Middle frontal gyrus (tissue), 1 donor: ENCODE data around the gene ZSWIM9.

ENCODE experiments used
- DNase-seq: peaks from one replicate; pipeline ENCODE4 v3.0.0-alpha.2; 2015; ENCODE audit warnings: low spot score; ENCODE audit errors: extremely low spot score

Gene ZSWIM9

DNA sequence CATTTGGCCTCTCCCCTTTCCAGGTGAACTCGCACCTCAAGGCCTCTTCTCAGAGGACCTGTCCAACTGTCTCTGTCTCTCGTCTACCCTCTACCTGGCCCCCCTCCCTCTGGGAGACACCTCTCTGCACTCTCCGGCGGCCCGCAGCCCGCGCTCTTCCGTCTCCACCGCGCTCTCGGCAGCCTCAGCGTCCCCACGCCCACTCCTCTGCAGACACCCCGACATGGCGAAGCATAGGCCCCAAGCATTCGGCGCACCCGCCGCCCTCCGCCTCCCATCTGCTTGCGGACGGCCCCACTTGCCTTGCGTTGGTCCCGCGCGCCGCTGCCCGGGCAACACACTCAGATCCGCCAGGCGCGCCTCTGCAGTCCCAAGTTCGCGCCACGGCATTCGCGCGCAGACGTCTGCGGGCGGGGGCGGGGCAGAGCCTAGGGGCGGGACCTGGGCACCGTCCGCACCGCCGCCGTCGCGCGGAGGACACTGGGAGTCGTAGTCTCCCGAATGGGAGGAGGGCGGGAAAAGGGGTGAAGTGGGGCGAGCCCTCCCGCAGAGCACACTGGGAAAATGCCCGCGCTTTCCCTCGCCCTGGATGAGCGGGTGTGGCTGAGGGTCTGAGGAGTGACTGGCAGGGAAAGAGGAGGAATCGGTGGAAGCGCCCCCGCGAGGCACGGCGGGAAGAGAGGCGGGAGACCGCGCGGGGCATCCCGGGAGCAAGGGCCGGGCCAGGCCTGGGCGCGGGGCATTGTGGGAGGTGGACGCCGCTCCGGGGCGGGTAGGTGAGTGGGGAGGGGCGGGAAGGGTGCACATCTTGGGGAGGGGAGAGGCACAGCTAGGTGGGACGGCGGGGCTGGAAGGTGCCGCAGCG, at the start of gene ZSWIM9, which contains the start of gene LIG1:
TSS of gene ZSWIM9 (plus strand) at position 742 of the 865 bp plus-strand sequence. CDS start 1,123 bp downstream, outside the sequence.
TSS of gene LIG1 (minus strand) at position 406 of the 865 bp plus-strand sequence. CDS start 4,778 bp downstream, outside the sequence.
- DNase-seq: peak; percentile 92

DNA sequence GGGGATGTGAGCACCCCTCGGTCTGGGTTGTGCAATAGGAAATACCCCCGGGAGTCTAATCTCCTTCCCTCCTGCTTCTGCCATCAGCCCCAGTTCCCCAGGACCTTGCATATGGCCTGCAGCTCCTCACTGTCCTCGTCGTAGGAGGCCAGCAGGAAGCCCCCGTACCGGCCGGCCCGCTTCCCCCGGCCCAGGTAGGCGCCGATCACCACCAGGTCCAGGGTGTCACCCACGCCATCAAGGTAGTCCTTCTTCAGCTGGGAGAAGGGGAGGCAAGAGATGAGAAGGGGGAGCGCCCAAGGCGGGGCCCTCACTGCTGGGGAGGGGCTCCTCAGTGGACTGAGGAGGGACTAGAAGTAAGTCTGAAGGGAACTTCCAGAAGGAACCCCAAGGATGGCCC, 49.4 kb upstream of the ZSWIM9 start:
- DNase-seq: no peak

DNA sequence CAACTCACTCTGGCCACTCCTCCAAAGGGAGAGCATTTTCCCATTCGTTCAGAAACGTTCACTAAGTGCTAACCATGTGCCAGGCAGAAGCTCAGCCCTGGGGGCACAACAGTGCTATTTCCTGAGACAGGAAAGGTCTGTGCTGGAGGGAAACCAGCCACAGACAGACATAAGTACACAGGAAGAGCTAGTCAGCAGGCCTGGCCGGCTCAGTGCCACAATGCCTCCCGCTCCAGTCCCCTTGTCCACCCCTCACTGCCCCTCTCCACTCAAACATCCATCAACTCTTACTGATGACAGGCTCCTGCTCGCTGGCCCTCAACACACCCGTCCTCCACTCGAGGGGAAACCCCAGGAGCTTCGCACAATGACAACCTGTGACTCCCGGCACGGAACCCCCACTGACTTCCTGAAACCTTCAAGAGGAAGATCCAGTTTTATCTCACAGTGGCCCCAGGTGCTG, 48.5 kb upstream of the ZSWIM9 start:
- no peak for DNase-seq

DNA sequence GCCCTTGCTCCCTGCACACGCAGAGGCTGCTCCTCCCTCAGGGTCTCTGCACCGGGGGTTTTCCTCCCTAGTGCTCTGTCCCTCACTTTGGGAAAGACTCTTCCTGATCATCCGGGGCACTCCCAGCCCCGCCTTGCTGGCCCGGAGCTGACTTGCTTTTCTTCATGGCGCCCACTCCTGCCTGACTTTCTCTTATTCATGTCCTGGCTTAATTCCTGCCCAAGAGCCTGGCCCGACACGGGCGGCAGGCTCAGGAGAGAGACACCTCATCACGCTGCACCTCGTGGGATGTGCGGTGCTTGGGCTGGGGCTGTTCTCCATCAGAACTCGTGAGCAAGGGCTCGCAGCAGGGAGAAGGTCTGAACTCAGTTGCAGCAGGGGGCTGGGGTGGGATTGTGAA, 48.1 kb upstream of the ZSWIM9 start:
- no peak for DNase-seq

DNA sequence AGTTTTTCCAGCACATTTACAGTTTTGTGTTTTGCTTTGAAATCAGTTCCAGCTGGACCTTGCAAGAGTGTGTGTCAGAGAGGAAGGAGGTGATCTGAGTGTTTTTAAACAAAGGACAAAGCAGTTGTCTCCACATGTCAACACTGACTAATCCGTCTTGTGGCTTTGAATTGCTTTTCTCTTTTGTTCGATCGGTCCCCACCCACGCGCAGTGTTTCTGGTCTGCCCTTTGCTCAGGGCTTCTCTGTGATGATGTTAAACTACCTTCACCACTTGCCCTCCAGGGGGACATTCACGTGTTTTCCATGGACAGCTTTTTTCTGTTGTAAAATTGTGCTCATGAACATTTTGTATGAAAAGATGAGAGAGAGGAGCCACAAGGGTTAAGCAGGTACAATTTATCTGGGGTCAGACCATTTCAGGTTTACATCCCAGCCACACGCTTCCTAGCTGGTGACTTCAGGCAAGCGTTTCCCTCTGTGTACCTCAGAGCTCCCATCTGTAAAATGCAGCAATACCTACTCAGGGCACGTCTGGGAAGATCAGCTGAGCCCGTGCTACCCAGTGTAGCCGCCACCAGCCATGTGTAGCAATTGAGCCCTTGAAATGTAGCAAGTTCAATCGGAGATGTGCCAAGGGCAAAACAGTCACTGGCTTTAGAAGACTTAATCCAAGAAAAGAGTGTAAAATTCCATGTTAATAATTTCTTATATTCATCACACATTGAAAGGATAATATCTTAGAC, 46.4 kb upstream of the ZSWIM9 start:
- no peak for DNase-seq

DNA sequence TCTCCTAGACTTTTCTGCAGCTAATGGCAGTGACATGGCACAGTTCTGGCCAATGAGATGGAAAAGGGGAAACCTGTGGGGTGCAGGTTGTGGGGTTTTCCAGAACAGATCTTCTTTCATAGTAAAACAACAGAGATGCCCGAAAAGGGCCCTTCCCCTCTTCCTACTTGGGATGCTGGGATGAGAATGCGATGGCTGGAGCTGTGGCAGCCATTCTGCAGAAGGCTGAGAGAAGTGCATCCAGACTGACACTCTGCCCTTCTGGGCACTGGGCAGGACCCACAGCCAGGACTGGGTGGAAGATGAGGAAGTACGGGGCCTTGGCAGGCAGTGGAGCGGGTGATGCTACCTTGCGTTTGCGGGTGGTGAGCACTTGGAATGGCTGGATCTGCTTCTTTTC, 42.9 kb upstream of the ZSWIM9 start:
- no peak for DNase-seq

DNA sequence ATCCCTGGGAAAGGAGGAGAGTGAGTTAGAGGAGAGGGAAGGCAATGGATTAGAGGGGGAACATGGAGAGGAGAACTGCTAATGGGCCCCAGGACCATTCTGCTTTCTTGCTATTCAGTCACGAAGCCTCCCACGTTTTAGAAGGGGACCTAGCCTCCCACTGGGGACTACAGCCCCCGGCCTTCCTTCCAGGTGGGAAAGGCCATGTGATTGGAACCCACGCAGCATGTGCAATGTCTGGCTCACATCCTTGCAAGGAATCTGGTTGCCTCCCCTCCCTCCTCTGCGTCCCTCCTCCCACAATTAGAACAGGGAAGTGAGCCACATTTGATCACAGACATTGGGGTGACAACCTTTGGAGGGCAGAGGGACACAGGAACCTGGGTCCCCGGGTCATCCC, 37.4 kb upstream of the ZSWIM9 start:
- DNase-seq: no peak

DNA sequence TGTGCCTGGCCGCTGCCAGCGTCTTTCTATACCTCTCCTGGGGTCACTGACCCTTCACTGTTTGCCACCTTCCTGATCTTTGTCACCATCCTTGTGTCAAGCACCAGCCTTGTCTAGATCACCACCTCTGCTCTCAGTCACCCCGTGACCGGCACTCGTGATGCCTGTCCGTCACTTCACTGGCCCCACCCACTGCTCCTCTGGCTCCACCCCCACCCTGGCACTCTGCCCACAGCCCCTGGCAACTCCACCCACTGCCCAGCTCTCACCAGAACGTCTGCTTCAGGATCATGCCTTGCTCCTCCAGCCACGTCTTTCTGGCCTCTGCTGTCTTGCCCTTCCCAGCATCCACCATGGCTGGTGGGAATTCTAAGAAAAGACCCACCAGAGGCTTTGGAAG, 35.1 kb upstream of the ZSWIM9 start:
- no peak for DNase-seq

DNA sequence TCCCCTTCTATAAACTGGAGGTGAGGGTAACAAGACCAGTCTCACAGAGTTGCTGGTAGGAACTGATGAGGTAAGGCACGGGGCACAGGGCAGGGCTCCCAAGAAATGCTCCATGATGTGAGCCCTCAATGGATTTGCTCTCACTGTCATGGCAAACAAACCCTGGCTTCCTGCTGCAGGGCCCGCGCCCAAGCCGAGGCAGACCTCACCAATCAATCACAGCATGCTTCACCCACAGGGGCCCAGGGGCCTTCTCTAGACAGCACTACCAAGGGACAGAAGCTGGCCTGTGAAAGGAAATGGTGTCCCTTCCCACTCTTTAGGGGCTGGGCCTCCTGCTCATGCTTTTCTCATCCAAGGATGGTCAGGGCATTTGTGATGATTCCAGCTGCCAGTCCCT, 33.9 kb upstream of the ZSWIM9 start:
- DNase-seq: no peak

DNA sequence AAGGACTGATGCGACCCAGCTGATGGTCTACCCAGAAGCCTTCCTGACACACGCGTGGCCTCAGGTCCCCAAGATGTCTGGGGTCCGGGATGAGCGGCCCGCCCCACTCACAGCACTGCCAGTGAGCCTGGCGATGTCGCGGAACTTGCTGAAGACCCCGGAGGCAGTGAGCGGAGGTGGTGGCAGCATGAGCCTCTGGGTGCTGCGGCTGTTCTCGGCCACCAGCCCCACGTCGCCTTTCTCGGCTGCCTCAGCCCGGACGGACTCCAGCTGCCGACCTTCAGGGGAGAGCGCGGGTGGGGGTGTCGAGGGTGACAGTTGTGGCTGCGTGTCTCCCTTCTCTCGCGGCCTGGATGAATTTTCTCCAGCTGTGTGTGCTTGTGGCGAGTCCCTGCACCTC, 33.1 kb upstream of the ZSWIM9 start:
- DNase-seq: no peak

DNA sequence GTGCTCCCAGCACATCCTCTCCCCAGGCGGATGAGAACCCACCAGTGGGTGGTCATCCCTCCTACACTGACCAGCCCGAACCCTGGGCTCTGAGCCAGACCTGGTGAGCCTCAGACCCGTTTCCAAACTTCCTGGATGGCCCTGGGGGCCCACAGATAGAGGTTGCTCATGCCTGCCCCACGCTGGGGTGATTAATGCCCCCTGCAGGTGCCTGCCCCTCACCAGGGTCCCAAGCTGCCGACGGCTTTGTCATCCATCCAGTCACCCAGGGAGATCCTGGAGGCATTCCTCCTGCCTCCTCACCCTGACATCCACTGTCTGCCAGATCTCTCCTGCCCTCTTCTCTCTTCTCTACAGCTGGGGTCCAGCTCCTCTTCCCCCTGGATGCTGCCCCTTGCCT, 31.4 kb upstream of the ZSWIM9 start:
- DNase-seq: no peak

DNA sequence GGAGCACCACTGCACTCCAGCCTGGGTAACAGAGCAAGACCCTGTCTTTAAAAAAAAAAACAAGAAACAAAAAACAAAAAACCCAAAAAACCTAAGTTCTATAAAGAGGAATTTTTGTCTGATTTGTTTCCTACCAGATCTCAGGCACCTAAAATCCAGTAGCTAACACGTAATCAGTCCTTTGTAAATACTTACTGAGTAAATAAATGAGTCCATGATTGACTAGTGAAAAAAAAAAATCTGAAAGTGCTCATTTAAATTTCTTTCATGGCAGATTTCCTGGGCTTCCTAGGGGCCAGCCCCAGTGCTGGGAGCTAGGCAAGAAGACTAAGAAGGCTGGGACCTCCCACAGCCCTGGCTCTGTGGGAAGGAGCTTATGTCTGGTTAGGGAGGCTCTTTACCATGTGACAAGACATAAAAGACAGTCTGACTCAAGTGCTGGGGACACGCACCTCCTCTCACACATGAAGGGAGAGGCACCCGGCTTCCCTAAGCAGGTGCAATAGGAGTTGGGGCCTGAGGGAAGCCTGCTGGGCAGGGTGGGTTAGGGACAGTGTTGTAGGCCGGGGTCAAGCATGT, 22.8 kb upstream of the ZSWIM9 start:
- no peak for DNase-seq

DNA sequence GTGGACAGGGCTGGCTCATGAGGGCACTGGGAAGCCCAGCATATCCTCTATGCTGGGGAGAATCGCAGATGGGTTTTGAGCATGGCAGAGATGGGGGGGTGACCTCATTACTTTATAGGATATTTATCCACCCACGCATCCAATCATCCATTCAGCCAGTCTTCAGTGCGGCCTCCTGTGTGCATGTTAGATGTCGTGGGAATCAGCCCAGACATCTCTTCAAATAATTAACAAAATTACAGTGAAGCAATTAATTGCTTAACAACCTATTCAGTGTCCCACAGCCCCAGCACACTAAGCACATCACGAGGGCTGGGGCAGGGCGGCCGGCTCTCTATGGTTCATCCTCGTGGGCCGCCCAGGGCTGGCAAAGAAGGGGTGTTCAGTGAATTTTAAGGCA, 21.9 kb upstream of the ZSWIM9 start:
- DNase-seq: no peak

DNA sequence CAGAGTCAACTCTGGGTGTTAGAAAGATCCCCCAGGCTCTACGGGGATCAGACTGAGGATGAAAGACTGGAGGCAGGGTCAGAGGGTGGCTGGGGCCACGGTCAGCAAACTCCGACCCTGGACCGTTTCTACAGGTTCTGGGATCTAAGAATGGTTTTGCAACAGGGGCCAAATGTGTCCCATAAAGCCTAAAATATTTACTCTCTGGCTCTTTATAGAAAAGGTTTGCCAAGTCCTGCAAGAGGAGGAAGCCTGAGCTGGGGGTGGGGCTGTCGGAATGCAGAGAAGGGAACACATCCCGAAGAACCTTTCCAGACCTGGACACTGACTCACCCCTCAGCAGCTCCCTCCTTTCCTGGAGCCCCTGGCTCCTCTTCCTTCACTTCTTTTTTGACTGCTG, 21.1 kb upstream of the ZSWIM9 start:
- DNase-seq: no peak

DNA sequence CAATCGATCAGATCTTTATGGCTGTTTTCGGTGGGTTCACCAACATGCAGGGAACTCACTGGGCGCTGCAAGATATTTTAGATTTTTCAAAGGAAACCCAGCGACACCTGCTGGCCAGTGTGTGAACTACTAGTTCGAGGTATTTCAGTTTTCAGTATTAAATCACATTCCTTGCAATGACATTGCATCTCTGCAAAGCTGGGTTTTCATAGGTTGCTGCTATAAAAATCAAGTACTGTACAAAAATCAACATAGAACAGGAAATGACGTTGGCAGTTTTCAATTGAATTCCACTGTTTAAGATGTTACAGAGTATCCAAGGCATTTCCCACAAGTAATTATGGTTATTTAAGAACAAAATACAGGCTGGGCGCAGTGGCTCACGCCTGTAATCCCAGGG, 17.9 kb upstream of the ZSWIM9 start:
- DNase-seq: peak; percentile 72

DNA sequence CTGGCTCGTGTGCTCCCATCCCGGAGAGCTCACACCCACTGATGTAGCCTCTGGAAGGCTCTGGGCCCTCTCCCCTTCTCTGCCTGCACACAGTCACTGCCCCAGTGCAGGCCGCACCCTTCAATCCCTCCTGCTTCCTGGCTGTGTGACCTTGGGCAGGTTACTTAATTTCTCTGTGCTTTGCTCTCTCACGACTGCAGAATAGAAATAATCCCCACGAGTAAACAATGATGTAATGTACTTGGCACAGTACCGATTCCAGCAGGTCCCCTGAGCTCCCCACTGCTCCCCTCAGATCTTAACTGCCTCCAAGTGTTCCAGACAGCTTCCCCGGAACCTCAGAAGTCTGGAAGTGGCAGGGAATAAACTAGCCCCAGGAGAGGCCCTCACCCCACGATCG, 16.5 kb upstream of the ZSWIM9 start:
- no peak for DNase-seq

DNA sequence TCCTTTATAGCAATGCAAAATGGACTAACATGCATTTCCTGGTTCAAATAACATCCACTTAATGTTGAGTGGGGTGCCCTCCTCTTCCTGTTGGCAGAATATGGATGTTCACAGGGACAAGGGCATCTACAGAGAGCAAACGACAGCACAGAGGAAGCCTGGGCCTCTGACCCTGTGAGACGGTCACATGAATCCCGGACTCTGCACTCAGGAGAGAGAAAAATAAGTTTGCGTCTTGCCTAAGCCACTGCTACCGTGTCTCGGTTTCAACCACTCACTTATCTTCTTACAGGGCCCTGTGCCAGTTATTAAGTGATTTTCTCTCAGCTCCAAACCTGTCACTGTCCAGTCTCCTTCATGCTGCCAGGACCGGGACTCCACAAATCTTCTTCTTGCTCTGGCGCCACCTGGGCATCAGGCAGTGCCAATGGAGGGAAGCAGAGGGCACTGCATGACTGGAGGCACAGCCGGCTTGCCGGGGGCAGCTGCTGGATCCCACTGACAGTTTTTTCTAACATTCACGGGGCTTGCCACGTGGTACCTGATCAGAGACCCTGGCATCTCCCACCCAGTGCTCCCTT, 12.2 kb upstream of the ZSWIM9 start:
- DNase-seq: no peak

DNA sequence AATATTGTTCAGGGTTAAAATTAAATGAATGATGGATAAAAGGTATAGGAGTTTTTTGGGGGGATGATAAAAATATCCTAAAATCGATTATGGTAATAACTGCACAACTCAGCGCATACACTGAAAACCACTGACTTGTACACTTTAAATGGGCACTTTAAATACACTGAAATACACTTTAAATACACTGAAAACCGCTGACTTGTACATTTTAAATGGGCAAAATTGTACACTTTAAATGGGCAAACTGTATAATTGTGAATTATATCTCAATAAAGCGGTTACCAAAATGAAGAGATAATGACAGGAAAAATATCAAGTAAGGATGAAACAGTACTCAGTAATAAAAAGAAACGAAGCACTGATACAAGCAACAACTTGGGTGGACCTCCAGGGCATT, 1.8 kb upstream of the ZSWIM9 start:
- DNase-seq: no peak

DNA sequence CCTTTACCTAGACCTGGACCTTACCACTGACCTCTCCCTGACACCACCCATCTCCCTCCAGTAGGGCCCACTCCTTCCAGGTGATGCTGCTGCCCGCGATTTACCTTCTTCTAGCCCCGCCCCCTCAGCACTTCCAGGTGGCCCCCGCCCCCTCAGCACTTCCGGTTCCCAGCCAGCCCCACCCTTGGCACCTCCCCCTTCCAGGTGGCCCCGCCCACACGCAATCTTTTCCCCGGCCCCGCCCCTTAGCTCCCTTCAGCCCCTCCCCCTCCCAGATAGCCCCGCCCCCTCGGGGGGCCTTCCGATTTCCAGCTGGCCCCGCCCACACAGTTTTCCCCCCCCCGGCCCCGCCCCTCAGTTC, 922 bp upstream of the ZSWIM9 start:
- DNase-seq: no peak

DNA sequence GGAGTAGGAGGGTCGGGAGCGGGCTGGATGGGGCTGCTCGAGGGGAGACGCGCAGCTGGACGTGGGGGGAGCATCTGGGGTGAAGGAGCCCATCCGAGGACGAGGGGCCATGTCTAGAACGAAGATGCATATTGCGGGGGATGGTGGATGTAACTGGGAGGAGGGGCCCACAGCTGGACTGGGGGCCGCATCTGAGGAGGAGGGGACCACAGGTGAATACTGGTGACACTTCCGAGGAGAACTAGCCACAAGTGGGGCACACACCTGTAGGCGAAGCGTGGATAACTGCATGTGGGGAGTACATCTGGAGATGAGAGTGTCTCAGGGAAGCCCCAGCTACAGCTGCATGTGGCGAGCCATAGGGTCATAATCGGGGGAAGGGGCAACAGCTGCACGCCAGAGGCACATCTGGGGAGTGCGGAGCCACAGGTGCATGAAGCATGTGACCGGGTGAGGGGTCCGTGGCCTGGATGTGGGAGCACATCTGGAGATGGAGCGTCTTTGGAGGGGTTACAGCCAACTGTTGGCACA, 402 bp downstream of the ZSWIM9 start:
- no peak for DNase-seq

DNA sequence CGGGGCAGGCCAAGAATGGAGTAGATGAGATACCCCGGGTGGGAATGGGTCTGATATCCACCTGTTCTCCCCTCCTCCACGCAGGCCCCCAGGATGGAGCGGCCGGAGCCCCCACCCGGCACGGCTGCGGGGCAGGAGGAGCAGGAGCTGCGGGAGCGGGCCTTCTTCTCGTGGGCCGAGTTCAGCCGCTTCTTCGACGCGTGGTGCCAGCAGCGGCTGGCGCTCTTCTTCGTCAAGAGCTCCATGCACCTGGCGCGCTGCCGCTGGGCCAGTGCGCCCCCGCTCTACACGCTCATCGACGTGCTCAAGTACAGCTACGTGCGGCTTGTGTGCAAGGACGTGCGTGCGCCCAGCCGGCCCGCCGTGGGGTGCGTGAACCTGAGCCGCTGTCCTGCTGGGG, 1.2 kb downstream of the ZSWIM9 start:
- DNase-seq: no peak
